NOMO-1 (cell line): ENCODE data around the gene ILDR2.

Experiments
- DNase-seq, 2 experiments: peaks; one replicate each; lab custom pipeline; 2025; ENCODE audit not compliant: unreplicated experiment in 2 of 2; lab: John Stamatoyannopoulos, UW

The ILDR2 gene

DNA sequence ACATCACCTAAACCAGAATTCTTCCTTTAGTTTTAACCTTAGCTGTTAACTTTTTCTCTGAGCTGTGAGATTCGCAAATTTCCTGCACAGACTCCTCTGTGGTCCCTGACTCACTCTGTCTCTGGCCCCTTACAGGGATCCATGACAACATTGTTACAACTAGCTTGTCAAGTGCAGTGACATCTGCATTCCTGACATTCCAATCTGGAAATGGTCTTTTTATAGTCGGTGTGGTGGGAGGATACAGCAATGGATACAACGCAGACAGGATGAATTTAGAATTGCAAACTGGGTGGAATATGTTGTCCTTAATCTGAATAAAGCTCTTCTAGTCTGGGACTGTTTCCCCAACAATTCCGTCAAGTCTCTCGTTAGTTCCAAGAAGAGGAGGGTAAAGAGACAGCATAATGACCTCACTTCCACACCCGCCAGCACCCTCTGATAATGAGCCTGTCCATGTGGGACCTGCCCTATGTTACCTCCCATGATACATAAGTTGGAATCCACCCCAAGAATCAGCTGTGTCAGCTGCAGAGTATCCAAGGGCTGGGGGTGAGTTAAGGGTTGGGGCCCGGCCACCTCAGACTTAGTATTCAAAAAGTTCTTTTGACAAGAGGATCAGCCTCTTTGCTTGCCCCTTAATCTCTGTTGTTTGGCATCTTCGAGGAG, 49.4 kb downstream of the ILDR2 start:
- no peak for DNase-seq

DNA sequence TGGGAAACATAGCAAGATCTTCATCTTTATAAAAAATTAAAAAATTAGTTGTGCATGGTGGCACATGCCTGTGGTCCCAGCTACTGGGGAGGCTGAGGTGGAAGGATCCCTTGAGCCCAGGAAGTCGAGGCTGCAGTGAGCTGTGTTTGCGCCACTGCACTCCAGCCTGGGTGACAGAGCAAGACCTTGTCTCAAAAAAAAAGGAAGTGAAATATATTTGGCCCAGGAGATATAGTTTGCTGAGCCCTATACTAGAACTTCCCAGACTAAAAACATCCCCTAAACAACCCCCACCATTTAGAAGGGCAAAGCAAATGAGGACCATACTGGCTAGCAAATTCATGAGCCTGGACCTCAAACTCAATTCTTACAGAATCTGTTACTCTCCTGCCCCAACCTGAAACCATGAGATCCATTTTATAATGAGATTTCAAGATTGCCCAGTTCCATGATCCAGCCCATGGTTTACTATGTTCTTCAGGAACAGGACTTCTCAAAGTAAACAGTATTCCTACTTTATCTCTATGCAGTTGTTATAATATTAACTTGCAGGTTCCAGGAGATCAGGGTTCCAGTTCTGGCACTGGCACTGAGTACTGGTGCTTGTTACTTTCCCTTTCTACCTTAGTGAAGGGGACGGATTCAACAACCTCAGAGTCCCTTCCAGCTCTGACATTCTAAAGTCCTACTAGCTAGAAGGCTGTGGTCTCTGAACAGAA, 50.4 kb downstream of the ILDR2 start:
- peak; percentile 2 to 13 for DNase-seq

DNA sequence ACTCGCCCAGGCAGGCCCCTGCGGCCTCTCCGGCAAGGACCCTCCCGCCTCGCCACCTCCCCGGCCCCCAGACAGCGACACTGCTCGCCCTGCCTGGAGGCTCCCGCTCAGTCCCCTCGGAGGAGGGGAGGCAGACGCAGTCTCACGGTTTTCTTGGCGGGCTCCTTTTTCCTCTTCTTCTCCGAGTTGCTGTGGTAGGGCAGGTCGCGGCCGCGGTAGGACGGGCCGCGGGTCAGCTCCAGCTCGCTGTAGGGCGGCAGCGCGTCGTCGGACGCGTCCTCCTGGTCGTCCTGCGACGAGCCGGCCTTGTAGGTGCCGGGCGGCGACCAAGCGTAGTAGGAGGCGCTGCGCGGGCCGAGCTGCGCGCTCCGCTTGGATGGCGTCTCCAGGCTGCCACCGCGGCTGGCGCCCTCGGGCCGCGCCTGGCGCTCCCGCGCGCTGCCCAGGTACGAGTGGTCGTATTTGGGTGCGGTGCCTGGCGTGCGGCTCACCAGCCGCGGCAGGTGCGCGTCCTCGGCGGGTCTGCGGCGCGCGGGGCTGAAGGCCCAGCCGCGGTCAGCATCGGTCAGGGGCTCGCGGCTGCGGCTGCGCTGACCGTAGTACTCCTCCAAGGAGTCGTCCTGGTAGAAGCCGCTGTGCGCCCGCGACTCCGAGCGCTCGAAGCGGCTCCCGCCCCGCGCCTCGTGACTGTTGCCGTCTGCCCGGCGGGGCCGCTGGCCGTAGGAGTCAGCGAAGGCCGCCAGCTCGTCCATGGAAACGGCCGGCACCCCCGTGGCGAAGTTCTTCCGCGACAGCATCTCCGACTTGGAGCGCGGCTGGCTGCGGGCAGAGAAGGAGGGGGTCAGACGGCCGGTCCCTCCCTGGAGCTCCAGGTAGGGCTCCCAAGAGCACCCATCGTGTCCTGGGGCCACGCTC, 54.5 kb downstream of the ILDR2 start:
- DNase-seq: no peak

DNA sequence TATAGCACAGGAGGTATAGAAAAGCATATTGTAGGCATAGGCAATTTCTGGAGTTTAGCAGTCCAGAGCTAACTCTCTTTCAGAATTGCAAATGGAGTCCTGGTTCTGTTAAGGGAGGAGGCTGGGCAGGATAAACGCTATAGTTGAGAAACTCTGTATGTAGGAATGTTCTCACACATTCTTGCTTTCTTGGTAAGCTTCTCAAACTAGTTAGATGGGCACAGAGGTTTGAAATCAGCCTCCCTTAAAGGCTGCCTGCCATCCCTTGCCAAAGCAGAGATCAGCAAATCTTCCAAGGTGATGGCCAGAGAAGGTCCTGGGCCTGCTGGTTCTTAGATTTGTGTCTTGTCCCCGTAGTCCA, 56.4 kb downstream of the ILDR2 start:
- DNase-seq: no peak

DNA sequence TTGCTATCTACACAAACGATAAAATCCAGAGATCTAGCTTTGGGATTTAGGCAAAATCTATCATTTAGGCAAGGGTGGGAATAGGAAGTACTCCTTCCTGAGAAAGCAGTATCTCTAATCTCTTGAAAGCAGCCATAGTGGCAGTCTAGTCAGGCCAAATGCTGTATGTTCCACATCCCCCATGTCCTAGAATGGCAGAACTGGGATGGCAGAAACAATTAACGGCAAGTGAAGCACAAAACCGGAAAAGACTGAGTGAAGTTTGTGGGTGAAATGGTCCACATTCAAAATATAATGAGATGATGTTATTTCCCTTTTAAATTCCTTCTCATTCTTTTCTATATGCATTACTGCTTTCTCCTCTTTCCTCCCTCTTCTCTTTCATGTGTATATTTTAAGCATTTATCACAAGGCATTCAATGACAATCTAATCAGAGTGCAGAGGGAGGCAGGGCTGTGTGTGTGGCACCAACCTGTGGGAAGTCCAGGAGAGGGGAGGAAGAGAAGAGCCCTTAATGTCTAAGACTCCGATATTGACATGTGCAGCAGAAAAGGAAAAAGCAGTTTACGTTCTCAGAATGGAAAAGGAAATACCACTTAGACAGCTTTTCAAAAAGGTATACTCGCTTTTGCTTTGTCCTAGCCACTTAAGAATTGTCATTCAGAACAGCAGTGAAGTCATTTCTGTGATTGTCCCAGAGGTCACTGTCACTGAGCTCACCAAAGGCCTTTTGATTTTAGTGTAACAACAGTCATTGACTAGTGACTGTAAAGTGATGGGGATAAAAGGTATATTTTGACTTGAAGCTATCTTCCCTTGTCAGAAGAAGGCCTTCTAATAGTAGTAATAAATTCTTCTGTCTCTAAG, 57.0 kb downstream of the ILDR2 start:
- DNase-seq: no peak

DNA sequence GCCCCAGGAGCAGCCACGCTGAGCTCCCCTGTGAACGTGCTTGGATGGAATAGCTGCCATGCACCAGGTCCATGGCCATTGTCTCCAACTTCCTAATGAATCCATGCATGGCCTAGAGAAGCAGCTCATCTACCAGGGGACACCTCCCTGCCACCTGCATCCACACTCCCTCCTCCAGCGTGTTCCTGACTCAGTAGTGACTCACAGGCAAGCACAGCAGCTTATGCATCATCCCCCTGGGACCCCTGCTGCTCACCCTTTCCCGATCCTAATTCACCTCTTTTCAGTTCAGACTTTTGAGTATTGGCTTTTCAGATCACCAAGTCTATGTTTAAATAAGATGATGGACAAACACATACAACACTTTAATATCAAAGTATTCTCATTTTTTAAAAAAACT, 59.4 kb downstream of the ILDR2 start:
- no peak for DNase-seq

DNA sequence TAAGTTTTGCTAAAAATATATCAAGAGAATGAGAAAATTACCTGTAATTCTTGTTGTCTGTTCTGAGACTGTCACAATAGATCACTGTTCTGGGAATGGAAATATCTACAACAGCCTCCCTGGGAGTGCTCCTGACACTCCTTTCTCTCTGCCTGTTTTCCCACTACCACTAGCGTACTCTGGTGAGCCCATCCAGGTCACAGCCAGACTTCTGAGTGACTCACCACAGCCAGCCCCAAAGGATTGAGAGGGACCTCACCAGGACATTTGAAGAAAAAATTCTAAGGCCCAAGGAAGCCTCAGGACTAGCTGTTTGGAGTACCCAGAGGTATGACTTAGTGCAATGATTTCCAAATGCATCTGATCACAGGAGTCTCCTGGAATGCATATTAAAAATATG, 60.3 kb downstream of the ILDR2 start:
- DNase-seq: no peak

DNA sequence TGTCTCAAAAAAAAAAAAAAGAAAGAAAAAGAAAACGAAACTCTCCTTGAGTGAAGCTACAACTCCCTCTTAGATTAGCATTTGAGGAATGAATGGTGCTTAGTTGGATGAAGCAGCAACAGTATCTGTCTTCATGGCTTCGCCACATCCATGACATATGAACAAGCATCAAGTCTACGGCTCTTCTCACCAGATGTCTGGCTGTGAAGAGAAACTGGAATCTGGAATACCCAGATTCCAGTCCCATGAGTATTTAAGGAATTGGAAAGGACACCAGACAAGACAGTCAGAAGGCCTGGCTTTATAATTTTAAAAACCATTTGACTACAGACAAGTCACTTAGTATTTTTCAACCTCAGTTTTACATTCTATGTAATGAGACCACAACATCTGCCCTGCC, 61.2 kb downstream of the ILDR2 start:
- DNase-seq: no peak

DNA sequence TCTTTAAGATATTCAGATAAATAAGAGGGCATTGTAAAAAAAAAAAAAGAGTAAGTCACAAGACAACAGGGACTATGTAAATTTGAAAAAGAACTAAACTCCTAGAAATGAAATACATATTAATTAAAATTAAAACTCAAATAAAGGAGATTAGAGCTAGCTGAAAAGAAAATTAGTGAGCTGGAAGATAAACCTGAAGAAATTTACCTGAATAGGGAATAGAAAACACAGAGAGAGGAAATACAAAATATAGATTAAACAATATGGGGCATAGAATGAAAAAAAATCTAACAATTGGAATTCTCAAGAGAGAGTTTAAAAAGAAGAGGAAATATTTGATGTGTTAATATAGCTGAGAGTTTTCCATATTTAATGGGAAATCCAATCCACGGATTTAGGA, 63.7 kb downstream of the ILDR2 start:
- no peak for DNase-seq

DNA sequence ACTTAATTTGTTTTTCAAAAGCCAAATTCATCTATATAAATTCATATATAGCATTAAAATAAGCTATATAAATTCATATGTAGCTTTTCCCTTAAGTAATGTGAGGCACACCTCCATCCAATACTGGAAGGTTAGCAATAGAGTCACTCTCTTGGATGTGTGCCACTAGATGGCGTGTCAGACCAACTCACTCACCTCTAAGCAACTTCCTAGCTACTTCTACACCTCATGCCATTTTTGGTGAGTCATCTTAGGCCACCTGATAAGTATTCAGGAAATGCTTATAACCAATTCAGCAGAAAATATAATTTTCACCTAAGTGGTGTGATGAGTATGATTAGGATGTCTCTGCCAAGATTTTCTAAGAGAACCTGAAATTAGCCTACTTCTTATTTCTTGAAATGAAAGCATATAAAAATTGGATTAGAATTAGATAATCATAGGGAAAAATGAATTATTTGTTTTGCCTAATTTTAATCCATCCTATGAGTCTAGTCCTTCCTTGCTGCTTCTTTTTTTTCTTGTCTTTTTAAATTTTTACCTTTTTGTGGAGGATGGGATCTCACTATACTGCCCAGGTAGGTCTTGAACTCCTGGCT, 64.8 kb downstream of the ILDR2 start:
- peak; percentile 56 to 78 for DNase-seq

DNA sequence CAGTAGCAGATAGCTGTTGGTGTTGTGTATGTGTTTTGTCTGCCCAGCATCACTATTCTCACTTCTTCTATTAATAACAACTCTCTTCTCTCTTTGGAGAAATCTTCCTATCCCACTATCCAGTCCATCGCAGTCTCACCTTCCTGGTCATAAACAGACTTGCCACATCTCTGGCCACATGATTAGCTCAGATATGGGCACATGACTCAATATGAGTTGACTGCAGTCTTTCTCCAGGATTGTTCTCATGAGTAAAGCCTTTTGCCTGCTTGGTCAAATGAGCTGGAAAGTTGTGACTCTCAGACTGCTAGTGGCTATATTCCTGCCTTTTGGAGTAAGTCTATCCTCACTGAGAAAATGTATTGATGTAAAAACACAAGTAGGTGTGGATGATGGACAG, 66.4 kb downstream of the ILDR2 start:
- no peak for DNase-seq

DNA sequence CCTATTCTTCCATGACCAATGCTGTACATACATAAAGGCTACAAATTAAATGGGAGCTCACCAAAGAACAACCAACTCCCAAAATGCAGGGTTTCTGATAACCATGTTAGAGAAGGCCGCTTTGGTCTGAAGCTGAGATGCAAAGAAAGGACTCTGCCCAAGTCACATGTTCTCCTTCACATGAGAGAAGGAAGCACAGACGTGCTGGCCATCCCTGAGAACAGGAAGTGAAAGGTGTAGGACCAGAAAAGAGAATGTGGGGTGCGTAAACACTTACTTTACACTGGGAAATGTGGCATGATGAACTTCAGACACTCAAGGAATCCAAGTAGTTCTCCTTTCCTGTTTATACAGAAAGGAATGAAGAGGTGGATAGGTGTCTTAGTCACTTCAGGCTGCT, 67.6 kb downstream of the ILDR2 start:
- DNase-seq: peak in 1 of 2 experiments; percentile 22

DNA sequence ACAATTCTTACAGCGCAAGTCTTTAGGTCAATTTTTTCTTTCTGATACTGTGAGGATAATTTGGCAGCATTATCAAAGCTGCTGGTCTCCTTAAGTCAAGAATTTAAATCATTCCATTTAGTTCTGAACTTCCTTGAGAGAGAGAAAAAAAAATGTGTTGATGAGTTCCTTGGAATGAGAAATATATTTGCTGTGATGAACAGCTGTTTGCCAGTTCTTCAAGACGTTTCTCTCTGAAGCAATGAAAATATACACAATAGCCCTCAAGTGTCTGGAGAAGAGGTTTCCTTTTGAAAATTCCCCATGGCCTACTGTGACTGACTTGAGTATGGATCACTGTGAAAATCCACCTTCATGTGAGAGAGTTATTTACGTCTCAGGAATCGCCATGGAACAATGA, 68.3 kb downstream of the ILDR2 start:
- no peak for DNase-seq

DNA sequence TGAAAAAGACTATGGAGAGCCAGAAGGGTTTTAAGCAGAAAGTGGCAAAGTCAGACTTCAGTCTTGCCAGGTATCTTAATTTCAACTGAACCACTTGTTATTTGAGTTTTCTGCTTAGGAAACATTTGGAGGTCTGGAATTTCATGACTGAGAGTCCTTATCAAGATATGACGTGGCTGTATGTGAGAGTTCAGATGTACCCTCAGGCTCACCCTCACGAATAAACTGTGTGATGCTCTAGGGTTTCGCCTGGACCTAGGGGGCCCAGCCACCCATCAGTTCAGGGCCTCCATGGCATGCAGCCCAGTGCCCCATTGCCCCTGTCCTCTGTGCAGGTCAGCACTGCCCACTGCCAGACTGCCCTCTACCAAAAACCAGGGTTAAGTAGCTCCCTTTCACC, 68.7 kb downstream of the ILDR2 start:
- no peak for DNase-seq

DNA sequence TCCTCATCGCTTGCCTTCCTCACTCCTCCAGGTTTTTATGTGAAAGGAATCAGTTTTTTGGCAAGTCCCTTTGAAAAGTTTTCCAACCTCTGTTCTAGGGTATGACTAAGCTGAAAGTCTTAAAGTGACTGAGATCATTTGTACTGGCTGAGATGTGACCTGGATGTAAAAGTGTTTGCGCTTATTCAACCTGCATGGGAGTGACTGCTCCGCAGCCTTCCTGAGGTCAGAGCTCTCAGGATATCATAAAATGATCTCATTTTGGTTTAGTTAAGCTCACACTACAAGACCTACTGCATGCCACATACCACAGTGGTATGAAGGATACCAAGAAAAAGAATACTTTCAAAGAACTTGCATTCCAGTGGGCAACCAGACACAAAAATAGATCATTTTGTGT, 69.4 kb downstream of the ILDR2 start:
- no peak for DNase-seq

DNA sequence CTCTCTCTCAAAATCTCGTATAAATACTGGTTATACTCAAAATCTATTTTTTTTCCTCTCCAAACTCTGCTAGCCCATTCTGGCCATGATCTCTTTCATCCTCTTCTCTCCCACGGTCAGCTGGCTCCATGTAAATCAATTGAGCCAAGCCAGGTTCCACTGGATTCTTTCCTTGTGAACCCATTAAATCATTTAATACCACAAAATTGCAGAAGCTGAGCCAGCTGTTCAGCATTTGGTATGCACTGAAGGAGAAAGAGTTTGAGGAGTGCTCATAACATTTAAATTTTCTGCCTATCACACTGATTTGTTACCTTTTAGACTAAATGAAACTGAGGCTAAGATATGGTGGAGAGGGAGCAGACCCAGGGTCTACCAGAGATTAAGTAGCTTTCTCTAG, 70.2 kb downstream of the ILDR2 start:
- DNase-seq: no peak

DNA sequence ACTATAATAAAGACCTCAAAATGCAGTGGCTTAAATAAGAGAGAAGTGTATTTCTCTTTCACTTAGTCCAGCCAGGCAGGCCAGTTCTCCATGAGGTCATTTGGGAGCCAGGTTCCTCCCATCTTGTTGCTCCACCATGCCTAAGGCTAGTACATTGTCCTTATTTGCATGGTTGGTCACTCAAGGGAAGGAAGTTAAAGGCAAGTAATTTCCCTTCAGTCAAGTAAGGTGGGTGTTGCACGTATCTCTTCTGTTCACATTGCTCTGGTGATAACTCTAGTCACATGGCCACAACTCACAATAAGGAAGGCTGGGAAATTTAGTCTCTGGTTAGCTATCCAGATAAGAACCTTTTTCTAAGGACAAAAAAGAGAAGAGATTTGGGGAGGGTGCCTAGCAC, 72.1 kb downstream of the ILDR2 start:
- DNase-seq: no peak

DNA sequence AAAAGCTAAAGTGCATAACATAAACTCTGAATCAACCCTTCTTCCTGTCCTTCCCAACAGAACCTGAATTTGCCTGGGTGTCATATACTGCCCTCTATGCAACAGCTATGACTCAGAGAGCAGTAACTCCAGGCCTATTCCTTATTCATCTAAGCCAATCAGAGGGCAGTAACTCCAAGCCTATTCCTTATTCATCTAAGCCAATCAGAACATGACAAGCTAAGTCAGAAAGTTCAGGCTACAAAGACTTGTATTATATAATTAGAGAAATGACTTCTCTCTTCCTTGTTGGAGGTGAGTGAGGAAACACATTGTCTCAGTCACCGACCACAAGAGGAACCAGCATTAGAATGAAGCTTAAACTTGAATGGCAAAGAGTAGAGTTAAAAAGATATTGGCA, 73.1 kb downstream of the ILDR2 start:
- DNase-seq: peak; percentile 83 to 96

DNA sequence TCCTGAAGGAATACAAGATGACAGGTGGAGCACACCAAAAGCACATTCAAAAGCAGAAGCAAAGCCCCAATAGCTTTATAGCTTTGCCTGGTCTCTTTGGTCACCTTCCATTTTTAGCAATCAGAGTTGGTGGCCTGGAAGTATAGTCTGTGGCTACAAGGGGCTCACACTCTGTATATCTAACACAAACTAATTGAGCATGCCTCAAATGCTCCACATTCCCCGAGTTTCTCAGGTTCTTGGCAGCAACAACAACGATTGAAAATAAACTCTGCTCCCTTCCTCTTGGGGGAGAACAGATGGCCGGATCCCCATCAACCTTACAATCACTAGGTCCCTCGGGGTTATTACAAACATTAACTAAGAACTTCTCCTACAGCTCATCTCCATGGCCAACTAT, 74.4 kb downstream of the ILDR2 start:
- DNase-seq: no peak

DNA sequence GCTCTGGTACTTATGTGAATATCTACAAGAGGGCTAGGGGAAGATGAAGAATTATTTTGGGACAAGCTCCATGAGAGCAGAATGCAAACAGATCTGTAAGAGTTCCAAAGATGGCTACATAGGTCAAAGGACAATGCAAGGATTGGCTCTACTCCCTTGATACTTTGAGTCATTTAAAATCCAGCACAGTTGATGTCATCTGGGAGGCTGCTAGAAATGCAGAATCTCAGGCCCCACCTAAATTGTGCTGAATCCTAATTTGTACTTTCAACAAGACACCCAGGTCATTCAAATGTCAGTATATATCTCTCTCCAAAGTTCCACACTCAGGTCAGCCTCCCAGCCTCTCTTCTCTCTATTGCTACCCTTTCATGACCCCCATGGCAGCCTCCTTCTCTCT, 75.6 kb downstream of the ILDR2 start:
- no peak for DNase-seq
